ENCODE measurements around the gene MICAL2.

DNA sequence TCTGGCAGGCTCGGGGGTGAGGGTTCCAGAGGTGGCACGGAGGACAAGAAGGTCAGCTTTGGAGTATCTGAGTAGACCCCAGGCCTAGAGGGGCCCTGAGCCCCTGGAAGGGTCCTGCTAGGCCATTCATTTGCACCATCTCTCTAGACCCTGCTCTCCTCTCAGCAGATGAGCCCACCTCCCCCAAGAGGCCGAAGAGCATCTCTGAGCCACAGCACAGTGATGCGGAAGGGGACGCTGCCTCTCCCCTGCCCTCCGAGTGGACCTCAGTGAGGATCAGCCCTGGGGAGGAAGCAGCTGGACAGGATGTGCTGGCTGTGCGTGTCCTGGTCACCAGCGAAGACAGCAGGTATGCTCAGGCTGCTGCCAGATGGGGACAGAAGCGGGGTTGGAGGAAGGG lies 165.4 kb downstream of the MICAL2 start:
- no peak for TF ChIP-seq POLR2A (IDR thresholded peaks at IDR 0.05)
- TF ChIP-seq, protein P1, sequence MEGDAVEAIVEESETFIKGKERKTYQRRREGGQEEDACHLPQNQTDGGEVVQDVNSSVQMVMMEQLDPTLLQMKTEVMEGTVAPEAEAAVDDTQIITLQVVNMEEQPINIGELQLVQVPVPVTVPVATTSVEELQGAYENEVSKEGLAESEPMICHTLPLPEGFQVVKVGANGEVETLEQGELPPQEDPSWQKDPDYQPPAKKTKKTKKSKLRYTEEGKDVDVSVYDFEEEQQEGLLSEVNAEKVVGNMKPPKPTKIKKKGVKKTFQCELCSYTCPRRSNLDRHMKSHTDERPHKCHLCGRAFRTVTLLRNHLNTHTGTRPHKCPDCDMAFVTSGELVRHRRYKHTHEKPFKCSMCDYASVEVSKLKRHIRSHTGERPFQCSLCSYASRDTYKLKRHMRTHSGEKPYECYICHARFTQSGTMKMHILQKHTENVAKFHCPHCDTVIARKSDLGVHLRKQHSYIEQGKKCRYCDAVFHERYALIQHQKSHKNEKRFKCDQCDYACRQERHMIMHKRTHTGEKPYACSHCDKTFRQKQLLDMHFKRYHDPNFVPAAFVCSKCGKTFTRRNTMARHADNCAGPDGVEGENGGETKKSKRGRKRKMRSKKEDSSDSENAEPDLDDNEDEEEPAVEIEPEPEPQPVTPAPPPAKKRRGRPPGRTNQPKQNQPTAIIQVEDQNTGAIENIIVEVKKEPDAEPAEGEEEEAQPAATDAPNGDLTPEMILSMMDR (IDR thresholded peaks at IDR 0.05): no peak
